Endothelial cell (in vitro differentiated cells): ENCODE results near the gene TBC1D8. TPM values are rescaled to one million over a fixed set of nuclear protein-coding genes. Genes with fewer than 3 reads are reported as not detected.

Source experiments
- DNase-seq: peaks from one replicate; pipeline ENCODE4 v3.0.0; 2021; ENCODE audit warnings: low spot score
- H3K27ac Mint-ChIP-seq: one replicate; pipeline ENCODE4 v1.8.0; 2021; ENCODE audit warnings: mixed read lengths, inconsistent platforms; ENCODE audit not compliant: unreplicated experiment
- H3K27me3 Mint-ChIP-seq: one replicate; pipeline ENCODE4 v1.8.0; 2021; ENCODE audit warnings: mild to moderate bottlenecking, moderate library complexity, mixed read lengths, inconsistent platforms; ENCODE audit not compliant: unreplicated experiment
- H3K36me3 Mint-ChIP-seq: one replicate; pipeline ENCODE4 v1.8.0; 2021; ENCODE audit warnings: mild to moderate bottlenecking, low read depth, mixed read lengths, inconsistent platforms; ENCODE audit not compliant: unreplicated experiment
- H3K4me1 Mint-ChIP-seq: one replicate; pipeline ENCODE4 v1.8.0; 2021; ENCODE audit warnings: mild to moderate bottlenecking, mixed read lengths, inconsistent platforms; ENCODE audit not compliant: unreplicated experiment
- H3K4me3 Mint-ChIP-seq: one replicate; pipeline ENCODE4 v1.8.0; 2021; ENCODE audit warnings: mild to moderate bottlenecking, mixed read lengths, inconsistent platforms; ENCODE audit not compliant: unreplicated experiment
- H3K9me3 Mint-ChIP-seq: one replicate; pipeline ENCODE4 v1.8.0; 2021; ENCODE audit warnings: mixed read lengths, inconsistent platforms; ENCODE audit not compliant: unreplicated experiment
- CTCF ChIP-seq: fragments of 200-600 bp; sonication (generic); IDR thresholded peaks from one replicate; pipeline ENCODE4 v1.5.0; 2021; ENCODE audit warnings: antibody characterized with exemption; ENCODE audit not compliant: unreplicated experiment
- total RNA-seq: library from RNA; stranded (reverse); fragmentation: NEBNext Ultra II Directional; extraction: Animal tissue kit (Norgen Biotek cat#: 25700); gene quantifications from one replicate; pipeline ENCODE4 v1.2.1, GENCODE V29; 2021; ENCODE audit not compliant: unreplicated experiment

Gene TBC1D8
- total RNA-seq, 1 donor from 2014 or later, result 27.5 TPM

GRCh38 chr2:101116841-101117552, 34.2 kb downstream of the TBC1D8 start:
- no peak for DNase-seq
- Mint-ChIP-seq H3K4me3 (no peak overlapping the region), H3K4me1 (peaks cover 26% of the 10 kb centered on the region), H3K27me3 (peaks cover 5% of the 10 kb centered on the region), H3K27ac (no peak overlapping the region), H3K9me3 (no peaks in the 10 kb centered on the region), H3K36me3 (peaks cover 4% of the 10 kb centered on the region)
- no peak for TF ChIP-seq CTCF

GRCh38 chr2:101116348-101116747, 34.8 kb downstream of the TBC1D8 start:
- Mint-ChIP-seq H3K36me3 (peaks cover 4% of the 10 kb centered on the region), H3K4me1 (peaks cover 29% of the 10 kb centered on the region), H3K27me3 (peaks cover 5% of the 10 kb centered on the region), H3K27ac (no peak overlapping the region), H3K4me3 (no peak overlapping the region), H3K9me3 (no peaks in the 10 kb centered on the region)
- DNase-seq, result no peak
- no peak for TF ChIP-seq CTCF

- Mint-ChIP-seq H3K9me3 (no peaks in the 10 kb centered on the region), H3K4me3 (no peak overlapping the region), H3K27me3 (peaks cover 5% of the 10 kb centered on the region), H3K36me3 (peaks cover 2% of the 10 kb centered on the region), H3K27ac (no peak overlapping the region), H3K4me1 (peaks cover 32% of the 10 kb centered on the region)
- TF ChIP-seq CTCF, result no peak
- no peak for DNase-seq
Measured at GRCh38 chr2:101115664-101116063, 35.5 kb downstream of the TBC1D8 start.

GRCh38 chr2:101114815-101115214, 36.4 kb downstream of the TBC1D8 start:
- Mint-ChIP-seq H3K4me1 (peaks cover 39% of the 10 kb centered on the region), H3K36me3 (no peaks in the 10 kb centered on the region), H3K4me3 (no peak overlapping the region), H3K27ac (no peak overlapping the region), H3K9me3 (no peaks in the 10 kb centered on the region), H3K27me3 (peaks cover 4% of the 10 kb centered on the region)
- TF ChIP-seq CTCF, result no peak
- no peak for DNase-seq

GRCh38 chr2:101114268-101114783, 36.9 kb downstream of the TBC1D8 start:
- no peak for TF ChIP-seq CTCF
- H3K36me3 Mint-ChIP-seq, result no peaks in the 10 kb centered on the region
- peaks cover 3% of the 10 kb centered on the region for H3K27me3 Mint-ChIP-seq
- no peak overlapping the region for H3K27ac Mint-ChIP-seq
- DNase-seq, result no peak
- no peaks in the 10 kb centered on the region for H3K9me3 Mint-ChIP-seq
- no peak overlapping the region for H3K4me3 Mint-ChIP-seq
- peaks cover 43% of the 10 kb centered on the region for H3K4me1 Mint-ChIP-seq
